K562 (cell line): ENCODE data around the gene ADAM30.

Source experiments
- HEY1 ChIP-seq: fragments of 250-450 bp; sonication (Bioruptor Pico); IDR thresholded peaks from 2 replicates; pipeline ENCODE4 v1.5.0; 2020; ENCODE audit warnings: mild to moderate bottlenecking, moderate library complexity, borderline replicate concordance
- HMG20A ChIP-seq: fragments of 450-650 bp; formaldehyde crosslinking; conservative IDR thresholded peaks from 2 replicates; pipeline ENCODE4 v1.4.0; 2020; ENCODE audit warnings: mild to moderate bottlenecking, mixed read lengths
- MCM2 ChIP-seq: fragments of 450-650 bp; IDR thresholded peaks from 2 replicates; pipeline ENCODE4 v1.6.1; 2017; ENCODE audit warnings: low read depth, mild to moderate bottlenecking
- MXD1 ChIP-seq: fragments of 250-450 bp; sonication (Bioruptor Pico); IDR thresholded peaks from 2 replicates; pipeline ENCODE4 v1.8.0; 2021; ENCODE audit warnings: borderline replicate concordance, mild to moderate bottlenecking, moderate library complexity; ENCODE audit not compliant: poor library complexity, severe bottlenecking
- PURB ChIP-seq: sonication (generic); formaldehyde crosslinking; IDR thresholded peaks from 2 replicates; pipeline ENCODE4 v1.9.0; 2021; ENCODE audit warnings: low read depth, mild to moderate bottlenecking, missing genetic modification reagents
- RBM34 ChIP-seq: fragments of 200-400 bp; formaldehyde crosslinking; IDR thresholded peaks from 2 replicates; pipeline ENCODE4 v1.6.1; 2018; ENCODE audit warnings: low read length, borderline replicate concordance; ENCODE audit not compliant: insufficient read depth
- SP1 ChIP-seq: sonication (generic); formaldehyde crosslinking; IDR thresholded peaks from 2 replicates; pipeline ENCODE4 v1.8.1; 2022; ENCODE audit warnings: mild to moderate bottlenecking, missing genetic modification reagents
- USF1 ChIP-seq: sonication (generic); formaldehyde crosslinking; IDR thresholded peaks from 2 replicates; pipeline ENCODE4 v1.9.0; 2022; ENCODE audit warnings: mild to moderate bottlenecking, missing genetic modification reagents
- USF2 ChIP-seq: sonication (generic); formaldehyde crosslinking; IDR thresholded peaks from 2 replicates; pipeline ENCODE4 v1.5.0; 2020; ENCODE audit warnings: missing genetic modification reagents
- ZBTB7A ChIP-seq: IDR thresholded peaks from 2 replicates; pipeline ENCODE4 v1.6.1; 2011; ENCODE audit warnings: low read depth, mild to moderate bottlenecking, low read length, moderate library complexity, borderline replicate concordance; ENCODE audit not compliant: control insufficient read depth
- ZNF274 ChIP-seq: IDR thresholded peaks from 2 replicates; pipeline ENCODE4 v1.6.1; 2011; ENCODE audit warnings: low read depth, mild to moderate bottlenecking, low read length, moderate library complexity, borderline replicate concordance
- ZNF76 ChIP-seq: fragments of 250-450 bp; sonication (Bioruptor Pico); IDR thresholded peaks from 2 replicates; pipeline ENCODE4 v1.4.0; 2020; ENCODE audit warnings: mild to moderate bottlenecking, moderate library complexity, borderline replicate concordance
- TF ChIP-seq, protein P1 (sequence below), 3 experiments: IDR thresholded peaks in 2 of 3; conservative IDR thresholded peaks in 1 of 3; 2 replicates each; pipeline ENCODE4 v1.5.1; 2011 to 2012; ENCODE audit warnings: low read length in 3 of 3, mild to moderate bottlenecking in 3 of 3, control low read depth in 2 of 3, improper control_type of control experiment in 1 of 3, inconsistent platforms in 1 of 3, low read depth in 1 of 3, mixed read lengths in 1 of 3, moderate library complexity in 1 of 3; ENCODE audit not compliant: insufficient read depth in 2 of 3

GRCh38 chr1:119903443-119903835 is 7.1 kb upstream of the ADAM30 start:
- TF ChIP-seq HEY1 = no peak
- TF ChIP-seq USF1 (CRISPR knock-in tag) = no peak
- no peak for TF ChIP-seq ZNF76 (CRISPR knock-in tag)
- TF ChIP-seq, protein P1, sequence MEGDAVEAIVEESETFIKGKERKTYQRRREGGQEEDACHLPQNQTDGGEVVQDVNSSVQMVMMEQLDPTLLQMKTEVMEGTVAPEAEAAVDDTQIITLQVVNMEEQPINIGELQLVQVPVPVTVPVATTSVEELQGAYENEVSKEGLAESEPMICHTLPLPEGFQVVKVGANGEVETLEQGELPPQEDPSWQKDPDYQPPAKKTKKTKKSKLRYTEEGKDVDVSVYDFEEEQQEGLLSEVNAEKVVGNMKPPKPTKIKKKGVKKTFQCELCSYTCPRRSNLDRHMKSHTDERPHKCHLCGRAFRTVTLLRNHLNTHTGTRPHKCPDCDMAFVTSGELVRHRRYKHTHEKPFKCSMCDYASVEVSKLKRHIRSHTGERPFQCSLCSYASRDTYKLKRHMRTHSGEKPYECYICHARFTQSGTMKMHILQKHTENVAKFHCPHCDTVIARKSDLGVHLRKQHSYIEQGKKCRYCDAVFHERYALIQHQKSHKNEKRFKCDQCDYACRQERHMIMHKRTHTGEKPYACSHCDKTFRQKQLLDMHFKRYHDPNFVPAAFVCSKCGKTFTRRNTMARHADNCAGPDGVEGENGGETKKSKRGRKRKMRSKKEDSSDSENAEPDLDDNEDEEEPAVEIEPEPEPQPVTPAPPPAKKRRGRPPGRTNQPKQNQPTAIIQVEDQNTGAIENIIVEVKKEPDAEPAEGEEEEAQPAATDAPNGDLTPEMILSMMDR (IDR thresholded peaks at IDR 0.05 in 2 of 3, conservative IDR thresholded peaks at IDR 0.05 in 1 of 3; ENCODE audit: insufficient read depth in 2 of 3, low read depth in 1 of 3, low read length in 3 of 3) = no peak
- TF ChIP-seq PURB (CRISPR knock-in tag) = no peak
- no peak for TF ChIP-seq HMG20A (CRISPR knock-in tag)
- TF ChIP-seq SP1 (CRISPR knock-in tag) = no peak
- TF ChIP-seq MCM2 = no peak
- TF ChIP-seq ZBTB7A = no peak
- TF ChIP-seq MXD1 (CRISPR knock-in tag) = no peak
- TF ChIP-seq ZNF274 = no peak
- no peak for TF ChIP-seq USF2 (CRISPR knock-in tag)
- TF ChIP-seq RBM34 = no peak
